ENCODE data around the gene LSM4.

- TF ChIP-seq CTCF (IDR thresholded peaks at IDR 0.05): no peak
- no peak for TF ChIP-seq POLR2A (IDR thresholded peaks at IDR 0.05)
Measured at GRCh38 chr19:18264137-18264854, 58.6 kb downstream of the LSM4 start.
